ENCODE data around the gene GRM8.

DNA sequence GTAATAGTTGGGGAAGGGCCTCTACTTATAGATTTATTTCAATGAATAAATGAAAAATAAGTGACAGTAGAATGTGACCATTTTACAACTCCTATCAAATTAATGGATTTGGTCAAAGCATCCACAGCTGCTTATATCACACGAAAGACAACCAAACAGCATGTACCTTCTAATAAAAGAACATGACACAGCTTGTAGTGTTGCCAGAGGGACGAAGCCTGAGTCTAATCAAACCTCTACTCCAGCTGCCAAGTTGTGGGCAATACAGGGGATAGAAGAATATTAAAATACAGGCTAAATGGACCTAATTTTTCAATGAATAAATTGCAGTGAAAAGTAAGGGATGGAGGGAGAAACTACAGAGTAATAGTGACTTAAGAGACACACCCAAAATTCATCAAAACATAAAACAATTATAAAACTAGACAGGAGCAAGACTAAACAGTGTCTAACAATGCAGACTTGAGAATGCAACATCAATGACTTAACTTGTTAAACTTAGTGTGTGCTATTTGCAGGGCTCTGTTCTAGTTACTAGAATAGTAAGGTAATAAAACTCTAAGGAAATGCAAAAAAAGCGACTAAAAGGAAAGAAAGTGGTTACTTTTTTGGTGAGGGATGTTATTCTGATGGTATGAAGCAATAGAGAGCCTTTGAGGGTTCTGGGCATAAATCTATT lies 853.8 kb downstream of the GRM8 start:
- TF ChIP-seq POLR2A (IDR thresholded peaks at IDR 0.05): no peak
- TF ChIP-seq, protein P1, sequence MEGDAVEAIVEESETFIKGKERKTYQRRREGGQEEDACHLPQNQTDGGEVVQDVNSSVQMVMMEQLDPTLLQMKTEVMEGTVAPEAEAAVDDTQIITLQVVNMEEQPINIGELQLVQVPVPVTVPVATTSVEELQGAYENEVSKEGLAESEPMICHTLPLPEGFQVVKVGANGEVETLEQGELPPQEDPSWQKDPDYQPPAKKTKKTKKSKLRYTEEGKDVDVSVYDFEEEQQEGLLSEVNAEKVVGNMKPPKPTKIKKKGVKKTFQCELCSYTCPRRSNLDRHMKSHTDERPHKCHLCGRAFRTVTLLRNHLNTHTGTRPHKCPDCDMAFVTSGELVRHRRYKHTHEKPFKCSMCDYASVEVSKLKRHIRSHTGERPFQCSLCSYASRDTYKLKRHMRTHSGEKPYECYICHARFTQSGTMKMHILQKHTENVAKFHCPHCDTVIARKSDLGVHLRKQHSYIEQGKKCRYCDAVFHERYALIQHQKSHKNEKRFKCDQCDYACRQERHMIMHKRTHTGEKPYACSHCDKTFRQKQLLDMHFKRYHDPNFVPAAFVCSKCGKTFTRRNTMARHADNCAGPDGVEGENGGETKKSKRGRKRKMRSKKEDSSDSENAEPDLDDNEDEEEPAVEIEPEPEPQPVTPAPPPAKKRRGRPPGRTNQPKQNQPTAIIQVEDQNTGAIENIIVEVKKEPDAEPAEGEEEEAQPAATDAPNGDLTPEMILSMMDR (IDR thresholded peaks at IDR 0.05): no peak
